Hepatocyte (in vitro differentiated cells): ENCODE measurements around the gene RACGAP1.

Experiments used
- CTCF ChIP-seq: fragments of 200-600 bp; sonication (generic); IDR thresholded peaks from 2 replicates; pipeline ENCODE4 v1.5.1; 2016; ENCODE audit warnings: antibody characterized with exemption, mild to moderate bottlenecking; ENCODE audit not compliant: poor library complexity
- EZH2phosphoT487 ChIP-seq: fragments of 200-600 bp; sonication (generic); IDR thresholded peaks from one replicate; pipeline ENCODE4 v1.6.1; 2018; ENCODE audit warnings: antibody characterized with exemption, mild to moderate bottlenecking, low read depth, moderate library complexity; ENCODE audit not compliant: unreplicated experiment, severe bottlenecking

DNA sequence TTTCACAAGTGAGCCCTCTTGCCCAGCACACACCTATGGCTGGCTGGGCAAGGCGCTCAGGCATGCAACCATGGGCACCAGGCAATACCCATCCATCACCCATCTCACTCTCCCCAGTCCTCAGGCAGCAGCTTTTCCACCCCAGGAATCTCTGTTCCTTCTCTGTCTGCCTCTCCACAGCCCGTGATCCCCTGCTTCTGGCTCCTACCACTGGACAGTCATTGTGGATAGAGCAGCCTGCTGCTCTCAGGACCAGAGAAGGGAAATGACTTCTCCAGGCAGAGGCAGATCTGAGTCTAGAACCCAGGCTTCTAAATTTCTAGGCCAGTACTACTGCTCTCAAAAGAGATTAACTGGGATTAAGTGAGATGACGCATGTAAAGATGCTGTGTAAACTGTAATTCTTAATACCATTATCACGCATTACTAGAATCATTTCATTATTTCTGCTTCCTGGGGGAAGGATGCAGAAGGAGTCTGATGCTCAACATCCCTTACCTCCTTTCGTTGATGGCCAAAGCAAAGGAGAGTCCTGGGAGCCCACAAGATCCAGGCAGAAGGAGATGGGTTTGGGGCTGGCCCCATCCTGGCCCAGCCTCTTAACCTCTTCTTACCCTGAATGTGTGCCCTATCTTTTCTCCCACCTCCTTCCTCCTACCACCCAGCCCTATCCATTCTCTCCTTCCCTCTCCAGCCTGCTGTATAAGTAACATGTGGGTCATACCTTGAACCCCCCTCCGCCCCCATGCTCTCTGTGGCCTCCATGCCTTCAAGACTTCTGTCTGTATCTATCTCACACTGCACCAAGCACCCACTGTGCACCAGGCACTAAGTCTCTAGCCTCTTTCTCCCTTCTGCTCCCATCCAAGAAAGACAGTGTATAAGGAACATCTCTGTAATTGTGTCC lies 68.4 kb downstream of the RACGAP1 start:
- no peak for TF ChIP-seq CTCF
- no peak for TF ChIP-seq EZH2phosphoT487
